HG03565 (cell line): ENCODE data around the gene IQCH.

Source experiments
- ATAC-seq: cut with Tn5 transposase; IDR thresholded peaks from one replicate; pipeline ENCODE4 v1.9.1; 2021; ENCODE audit warnings: mild to moderate bottlenecking, moderate library complexity; ENCODE audit not compliant: unreplicated experiment

IQCH gene

DNA sequence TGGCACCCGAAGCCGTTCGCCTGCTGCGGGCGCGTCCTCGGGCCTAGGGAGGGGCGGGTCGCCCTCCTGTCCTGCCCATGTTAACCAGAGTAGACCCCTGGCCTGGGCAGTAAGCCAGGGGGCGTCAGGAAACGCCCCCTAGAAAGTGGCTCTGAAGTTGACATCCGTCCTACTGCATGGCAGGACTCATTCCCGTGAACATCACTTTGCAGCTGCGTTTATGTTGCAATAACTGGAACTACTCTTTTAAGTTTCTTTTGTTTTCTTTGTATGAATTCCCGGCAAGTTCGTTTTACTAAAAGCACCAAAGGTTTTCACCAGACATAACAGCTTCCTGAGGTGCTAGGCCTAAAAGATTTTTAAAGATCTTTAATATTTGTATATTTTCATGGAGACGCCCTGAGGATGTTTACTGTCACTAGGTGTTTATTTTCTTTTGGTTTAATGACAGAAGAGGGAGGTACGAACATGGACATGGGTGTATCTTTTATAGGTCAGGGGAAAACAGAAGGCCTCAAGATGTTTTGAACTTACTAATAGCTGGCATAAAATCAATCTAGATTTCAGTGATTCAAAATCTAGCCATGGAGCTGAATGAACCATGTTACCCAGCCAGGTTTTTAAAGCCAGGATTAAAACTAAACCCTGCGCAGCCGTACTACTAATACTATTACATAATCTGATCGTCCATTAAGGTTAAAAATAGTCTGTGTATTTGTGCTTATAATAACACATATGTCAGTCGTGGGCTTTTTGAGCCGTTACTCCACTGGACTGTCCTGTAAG is 267.4 kb downstream of the IQCH start:
- no peak for ATAC-seq

DNA sequence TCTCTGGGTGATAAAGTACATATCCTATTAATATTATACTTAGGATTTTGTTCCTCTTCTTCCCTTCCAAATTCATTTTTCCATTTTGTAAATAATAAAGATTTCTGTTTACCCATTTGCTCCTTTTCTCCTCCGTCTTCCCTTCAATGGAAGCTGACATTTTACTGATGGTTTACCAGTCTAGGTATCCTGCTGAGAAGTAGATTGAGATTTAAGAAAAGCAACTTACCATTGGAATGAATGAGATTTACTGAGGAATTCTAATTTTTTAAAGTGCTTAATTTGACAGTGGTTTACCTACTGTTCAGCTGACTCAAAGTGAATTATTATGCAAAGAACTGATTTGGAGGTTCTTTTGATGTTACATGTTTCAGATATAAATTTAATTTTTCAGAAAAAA is 268.7 kb downstream of the IQCH start:
- ATAC-seq = no peak

DNA sequence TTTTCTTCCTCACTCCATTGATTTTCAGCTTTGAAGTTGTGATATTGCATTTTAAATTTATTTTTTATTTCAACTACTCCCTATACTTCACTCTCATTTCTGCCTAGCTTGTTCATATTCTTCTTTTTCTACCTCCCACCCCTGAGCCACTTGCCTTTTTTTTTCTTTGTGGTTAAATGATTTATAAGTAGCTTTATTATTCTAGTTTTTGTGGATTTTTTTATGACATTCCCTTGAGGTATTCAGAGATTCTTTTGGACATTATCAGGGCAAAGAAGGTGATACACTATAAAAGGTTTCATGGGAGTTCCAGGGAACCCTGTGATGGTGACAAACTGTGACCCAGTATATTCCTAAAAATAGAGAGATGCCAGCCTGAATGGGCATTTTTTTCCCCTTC is 269.6 kb downstream of the IQCH start:
- ATAC-seq = no peak

DNA sequence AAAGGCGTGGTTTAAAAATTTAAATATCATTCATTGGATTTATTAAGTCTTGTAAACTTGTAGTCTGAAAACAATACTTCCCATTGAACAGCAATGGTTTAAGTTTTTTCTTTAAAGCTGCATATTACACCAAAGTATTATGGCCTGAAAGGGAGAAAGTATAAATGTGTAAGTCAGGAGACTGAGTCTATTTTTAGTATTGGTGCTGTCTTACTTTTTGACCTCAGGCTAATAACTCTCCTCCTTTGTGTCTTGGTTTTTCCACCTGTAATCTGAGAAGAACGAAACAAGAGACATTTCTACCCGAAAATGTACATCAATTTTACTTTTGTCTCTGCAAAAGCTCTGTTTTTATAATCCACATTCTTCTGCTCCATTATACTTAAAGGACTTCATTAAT is 273.9 kb downstream of the IQCH start:
- ATAC-seq = no peak

DNA sequence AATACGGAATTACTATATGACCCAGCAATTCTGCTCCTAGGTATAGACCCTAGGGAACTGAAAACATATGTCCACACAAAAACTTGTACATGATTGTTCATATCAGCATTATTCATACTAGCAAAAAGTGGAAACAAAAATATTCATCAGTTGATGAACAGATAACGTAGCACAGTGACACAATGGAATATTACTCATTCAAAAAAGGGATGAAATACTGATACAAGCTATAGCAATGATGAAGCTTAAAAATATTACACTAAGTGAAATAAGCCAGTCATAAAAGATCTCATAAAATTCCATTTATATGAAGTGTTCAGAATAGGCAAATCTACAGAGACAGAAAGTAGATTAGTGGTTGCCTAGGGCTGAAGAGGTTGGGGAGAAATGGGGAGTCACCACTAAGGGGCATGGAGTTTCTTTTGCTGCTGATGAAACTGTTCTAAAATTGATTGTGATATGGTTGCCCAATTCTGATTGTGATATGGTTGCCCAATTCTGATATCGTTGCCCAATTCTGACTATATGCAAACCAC is 276.9 kb downstream of the IQCH start:
- ATAC-seq = no peak

DNA sequence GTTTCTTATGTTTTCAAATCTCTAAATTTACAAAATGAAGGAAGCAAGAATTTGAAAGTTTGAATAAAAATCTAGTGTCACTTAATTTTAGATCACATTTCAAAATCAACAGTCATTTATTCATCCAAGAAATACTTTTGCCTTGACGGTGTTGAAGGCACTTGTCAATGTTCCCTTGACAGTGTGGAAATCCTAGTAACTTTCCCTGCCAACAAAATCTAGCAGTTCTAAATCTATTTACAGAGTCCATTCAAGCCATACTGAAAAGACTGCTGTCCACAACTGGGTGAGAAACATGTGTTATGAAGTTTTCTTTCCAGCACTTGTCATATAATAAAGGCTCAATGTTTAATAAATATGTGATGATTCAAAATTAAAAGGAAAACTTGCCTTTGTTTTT is 279.3 kb downstream of the IQCH start:
- ATAC-seq = no peak

DNA sequence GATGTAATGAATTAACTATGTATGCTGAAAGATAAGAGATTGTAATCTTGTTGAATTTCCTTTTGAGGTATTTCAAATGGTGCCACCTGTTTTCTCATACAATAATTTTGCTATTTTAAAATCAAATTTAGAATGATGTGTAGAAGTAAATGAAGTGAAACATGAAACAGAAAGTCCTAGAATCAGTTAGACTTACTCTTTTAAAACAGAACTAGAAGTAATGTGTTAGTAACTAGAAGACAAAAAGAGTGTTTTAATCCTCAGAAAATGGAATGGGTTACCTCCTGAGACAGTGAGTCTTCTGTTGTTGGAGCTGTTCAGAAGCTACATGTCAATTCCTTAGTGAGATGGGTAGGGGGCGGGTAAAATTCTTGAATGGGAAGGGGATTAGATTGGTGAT is 279.8 kb downstream of the IQCH start:
- no peak for ATAC-seq

DNA sequence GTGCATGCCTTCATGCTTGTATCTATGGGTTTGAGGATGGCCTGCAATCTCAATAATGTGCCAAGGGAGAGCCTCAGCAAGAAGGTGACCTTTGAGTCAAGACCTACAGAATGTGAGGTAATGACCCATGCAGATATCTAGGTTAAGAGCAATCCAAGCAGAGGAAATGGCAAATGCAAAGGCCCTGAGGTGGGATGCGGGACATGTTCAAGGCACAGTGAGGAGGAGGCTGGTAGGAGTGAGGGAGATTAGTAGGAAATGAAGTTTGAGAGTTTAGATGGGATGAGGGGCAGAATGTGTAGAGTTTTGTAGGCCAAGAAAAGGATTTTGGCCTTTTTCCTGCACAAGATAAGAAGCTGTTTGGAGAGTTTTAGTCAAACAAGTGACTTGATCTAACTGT is 283.2 kb downstream of the IQCH start:
- no peak for ATAC-seq

DNA sequence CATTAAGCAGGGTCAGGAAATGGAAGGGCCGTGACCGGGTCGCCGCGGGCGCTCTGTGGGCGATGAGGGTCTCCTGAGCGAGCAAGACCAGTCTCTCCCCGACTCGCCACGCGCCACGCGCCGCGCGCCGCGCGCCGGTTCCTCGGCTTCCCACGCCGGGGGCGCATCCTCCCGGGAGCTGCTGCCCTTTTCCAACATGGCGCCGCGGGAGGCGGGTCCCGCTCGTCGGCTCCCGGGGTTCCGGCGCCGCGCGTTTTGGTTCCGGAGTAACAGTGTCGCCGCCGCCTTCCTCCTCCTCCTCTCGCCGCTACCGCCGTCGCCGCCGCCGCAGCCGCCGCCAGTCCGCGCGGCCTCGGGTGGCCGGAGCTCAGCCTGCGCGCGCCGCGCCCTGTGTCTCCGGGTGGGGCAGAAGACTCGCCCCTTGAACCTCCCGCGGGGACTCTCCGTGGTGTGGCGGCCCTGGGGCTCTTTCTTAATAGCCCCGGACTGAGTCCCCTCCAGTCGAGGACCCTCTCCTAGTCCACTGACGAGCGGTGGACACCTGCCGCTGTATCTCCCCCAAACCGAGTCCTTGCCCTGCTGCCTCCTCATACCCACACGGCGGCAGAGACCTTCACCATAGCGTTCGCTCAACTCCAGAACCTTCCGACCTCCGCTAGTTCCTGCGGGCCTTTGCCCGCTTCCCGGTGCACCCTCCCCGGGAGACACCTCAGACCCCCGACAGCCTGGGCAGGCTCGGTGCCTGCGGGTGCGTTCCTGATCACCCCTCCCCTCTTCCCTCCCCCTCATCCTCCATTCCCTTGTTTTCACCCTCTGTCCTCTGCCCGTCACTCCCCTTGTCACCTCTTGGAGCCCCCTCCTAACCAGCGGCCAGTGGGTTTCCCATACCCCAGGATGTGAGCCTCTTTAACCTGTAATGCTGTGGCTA is 288.1 kb downstream of the IQCH start, which contains the start of gene MAP2K5:
Gene MAP2K5 (plus strand): TSS at position 284 of the 928 bp plus-strand sequence. CDS start 633 bp downstream, at position 917.
- no peak for ATAC-seq

DNA sequence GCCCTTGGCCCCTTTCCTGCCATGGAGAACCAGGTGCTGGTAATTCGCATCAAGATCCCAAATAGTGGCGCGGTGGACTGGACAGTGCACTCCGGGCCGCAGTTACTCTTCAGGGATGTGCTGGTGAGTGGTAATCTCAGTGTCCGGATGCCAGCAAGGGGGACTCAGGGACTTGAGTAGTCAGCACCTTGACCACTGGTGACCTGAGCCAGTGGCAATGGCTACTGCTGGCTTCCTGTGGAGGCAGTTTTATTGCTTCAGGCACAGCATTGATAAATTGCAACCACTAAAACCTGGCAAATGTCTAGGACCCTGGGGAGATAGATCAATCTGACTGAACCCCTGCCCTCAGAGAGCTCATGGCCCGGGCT is 288.7 kb downstream of the IQCH start:
- no peak for ATAC-seq

DNA sequence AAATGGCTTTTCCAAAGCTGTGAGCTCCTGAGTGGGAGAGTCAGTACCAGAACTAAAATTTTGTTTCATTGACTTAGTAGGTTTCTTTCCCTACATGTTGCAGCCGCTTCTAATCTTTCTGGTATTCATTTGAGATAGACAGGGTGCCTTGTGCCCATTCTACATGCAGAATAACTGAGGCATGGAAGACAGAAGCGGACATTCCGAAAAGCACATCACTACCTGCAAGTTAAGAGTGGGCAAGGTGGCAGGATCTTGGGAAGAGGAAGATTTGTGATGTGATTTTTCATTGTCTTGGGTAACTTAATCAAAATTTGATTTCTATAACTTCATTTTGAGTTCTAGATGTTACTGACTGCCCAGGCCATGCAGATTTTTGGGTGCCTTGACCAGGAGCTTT is 289.9 kb downstream of the IQCH start:
- ATAC-seq = no peak

DNA sequence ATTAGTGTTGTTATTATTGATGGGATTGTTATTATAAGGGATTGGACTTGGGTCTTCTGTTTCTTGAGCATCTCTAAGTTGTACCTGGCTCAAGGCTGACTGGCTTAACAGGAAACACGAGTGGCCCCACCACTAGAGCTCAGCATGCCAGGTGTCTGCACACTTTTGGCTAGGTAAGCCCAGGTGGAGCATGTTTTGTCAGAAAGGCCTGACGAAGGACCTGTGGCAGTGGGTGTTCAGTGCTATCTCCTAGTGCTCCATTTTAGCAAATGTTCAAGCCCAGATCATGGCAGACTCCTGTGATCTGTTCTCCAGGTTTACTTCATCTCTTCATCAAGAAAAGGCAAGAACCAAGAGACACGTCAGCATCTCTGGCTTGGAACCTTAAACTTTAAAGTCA is 291.3 kb downstream of the IQCH start:
- no peak for ATAC-seq

DNA sequence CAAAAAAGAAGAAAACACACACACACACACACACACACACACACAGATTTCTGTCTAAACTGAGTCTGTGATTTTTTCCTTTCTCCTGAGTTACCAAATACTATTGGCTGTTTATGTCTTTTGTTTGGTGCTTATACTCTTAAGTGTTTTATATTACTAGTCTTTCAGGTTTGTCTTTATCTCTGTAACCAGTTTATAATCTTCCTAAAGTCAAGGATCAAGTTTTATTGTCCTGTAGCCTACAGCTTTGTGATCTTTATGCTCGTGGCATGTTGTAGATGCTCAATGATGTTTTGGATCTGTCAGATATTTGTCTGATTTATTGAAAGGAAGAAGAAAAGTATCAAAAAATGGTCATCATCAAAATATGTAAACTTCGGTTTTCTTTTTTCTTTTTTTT is 292.5 kb downstream of the IQCH start:
- no peak for ATAC-seq

DNA sequence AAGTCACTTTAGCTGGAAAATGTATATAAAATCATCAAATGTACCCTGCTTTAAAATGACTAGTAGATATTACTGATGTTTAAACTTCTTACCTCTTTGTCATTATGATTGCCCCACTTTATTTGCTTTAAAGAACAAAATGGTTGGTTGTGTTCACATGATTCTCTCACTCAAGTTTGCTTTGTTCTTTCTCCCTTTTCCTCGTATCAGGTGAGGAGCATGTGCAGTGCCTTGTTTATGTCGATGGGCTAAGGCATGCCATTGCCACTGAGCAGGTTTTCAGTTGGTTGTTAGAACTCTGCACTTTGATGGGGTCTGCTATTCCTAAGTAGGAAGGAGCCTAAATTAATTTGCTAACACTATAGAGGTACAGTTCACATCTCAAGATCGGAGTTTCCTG is 293.2 kb downstream of the IQCH start:
- no peak for ATAC-seq

DNA sequence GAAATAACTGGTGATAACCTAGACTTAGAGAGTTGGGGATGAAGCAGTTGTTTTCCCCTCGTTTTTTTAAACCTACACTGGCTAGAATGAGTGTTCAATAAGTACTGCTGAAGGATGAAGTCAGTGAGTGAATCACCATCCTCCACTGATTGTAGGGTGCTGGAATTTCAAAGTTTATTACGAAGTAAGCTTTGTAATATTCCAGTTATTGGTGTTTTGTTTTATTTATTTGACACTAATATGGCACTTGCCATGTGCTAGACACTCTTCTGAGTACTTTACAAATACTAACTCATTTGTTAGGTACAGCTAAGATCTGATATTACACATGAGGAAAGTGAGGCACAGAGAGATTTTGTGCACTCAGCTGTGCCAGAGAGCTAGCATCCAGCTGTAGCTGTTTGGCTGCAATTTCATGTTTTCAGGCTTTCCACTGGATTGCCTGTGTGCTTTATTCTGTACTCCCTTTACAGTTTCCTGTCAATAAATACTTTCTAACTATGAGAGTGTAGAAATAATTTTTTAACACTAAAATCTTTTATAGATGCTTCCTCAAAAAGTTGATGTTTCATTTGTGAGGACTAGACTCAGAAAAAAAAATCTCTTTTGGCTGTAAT is 293.8 kb downstream of the IQCH start:
- ATAC-seq = no peak

DNA sequence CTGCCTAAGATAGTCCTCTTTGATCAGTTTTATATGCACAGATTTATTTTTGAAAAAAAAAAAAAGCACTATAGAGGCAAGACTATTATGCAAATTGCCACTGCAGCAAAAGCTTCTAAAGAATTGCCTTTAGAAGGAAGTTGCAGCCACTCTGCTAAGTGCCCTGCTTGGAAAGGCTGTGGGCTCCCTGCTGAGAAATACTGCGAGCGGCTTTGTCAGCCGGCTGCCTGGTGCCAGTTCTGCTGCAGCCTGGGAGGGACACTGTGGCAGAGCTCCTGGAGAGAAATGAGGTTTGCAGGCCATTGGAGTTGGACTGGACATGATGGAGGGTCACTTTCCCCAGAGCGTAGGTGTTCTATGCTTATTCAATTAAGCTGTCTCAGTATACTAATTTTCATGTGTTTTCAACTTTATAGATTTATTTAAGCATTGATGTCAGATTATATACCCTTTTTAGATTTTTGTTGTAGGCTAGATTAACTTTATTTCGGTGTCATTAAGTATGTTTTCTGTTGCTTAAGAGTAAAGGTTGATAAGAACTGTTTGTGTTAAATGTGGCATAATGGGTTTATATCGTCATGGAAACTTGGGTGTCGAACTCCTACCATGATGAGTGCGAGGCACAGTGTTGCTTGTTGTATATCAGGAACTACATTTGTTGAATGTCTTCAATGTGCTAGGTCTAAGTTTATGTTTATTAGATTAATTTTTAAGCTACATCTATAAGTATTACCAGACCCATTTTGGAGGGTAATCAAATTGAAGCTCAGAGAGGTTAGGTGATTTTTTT is 294.5 kb downstream of the IQCH start:
- ATAC-seq = no peak

DNA sequence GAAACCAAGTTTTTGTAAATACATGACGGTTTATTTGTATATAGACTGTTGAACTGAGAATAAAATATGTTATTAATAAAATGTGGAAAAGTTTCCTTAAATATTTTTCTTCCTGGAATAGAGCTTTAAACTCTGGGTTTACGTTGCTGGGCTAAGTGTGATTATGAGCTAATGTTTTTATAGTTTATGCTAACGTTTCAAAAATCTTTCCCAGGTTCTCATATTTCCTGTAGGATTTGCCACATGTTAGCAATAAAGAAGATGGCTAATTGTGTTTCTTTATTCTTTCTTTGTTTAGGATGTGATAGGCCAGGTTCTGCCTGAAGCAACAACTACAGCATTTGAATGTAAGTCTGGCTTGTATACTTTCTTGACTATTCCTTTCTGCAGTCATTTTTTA is 295.1 kb downstream of the IQCH start:
- ATAC-seq = no peak

DNA sequence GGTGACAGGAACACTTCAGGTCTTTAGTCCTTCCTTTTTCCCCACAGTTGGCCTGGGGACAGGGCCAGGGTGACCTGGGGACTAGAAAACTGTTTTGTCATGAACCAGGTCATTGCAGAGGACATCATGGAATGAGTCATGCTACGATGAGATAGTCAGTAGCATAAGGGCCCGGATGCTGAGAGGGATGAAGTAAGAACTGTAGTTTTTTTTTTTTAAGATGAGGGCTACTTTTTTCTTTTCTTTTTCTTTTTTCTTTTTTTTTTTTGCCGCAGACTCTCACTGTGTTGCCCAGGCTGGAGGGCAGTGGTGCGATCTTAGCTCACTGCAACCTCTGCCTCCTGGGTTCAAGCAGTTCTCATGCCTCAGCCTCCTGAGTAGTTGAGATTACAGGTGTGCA is 295.9 kb downstream of the IQCH start:
- no peak for ATAC-seq

DNA sequence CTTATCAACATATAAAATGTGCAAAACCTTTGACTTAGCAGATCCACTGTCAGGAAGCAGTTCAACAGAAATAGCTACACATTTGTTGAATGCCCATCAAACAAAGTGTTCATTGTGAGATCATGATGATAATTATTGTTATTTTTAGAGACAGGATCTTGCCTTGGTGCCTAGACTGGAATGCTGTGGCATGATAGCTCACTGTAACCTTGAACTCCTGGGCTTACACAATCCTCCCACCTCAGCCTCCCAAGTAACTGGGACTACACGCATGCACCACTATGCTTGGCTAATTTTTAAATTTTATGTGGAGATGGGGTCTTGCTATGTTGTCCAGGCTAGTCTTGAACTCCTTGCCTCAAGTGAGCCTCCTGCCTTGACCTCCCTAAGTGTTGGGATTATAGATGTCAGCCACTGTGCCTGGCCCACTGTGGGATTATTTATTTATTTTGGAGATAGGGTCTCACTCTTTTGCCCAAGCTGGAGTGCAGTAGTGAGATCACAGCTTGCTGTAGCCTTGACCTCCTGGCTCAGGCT is 296.7 kb downstream of the IQCH start:
- ATAC-seq = no peak
